Measurements from ENCODE around the gene E2F8.

Gene E2F8

GRCh38 chr11:19279451-19279850 lies 38.7 kb upstream of the E2F8 start (continued):
- TF ChIP-seq ZNF24 (tag by site-specific recombination; IDR thresholded peaks at IDR 0.05) (no peak), ZNF157 (tag by site-specific recombination; IDR thresholded peaks at IDR 0.05) (no peak), PBX3 (CRISPR knock-in tag; IDR thresholded peaks at IDR 0.05) (no peak), ZNF433 (tag by site-specific recombination; IDR thresholded peaks at IDR 0.05; ENCODE audit: low read depth) (no peak), BCL11B (tag by site-specific recombination; IDR thresholded peaks at IDR 0.05; ENCODE audit: low read depth) (no peak), ZNF518A (tag by site-specific recombination; conservative IDR thresholded peaks at IDR 0.05; ENCODE audit: low read depth) (no peak), ZNF19 (tag by site-specific recombination; IDR thresholded peaks at IDR 0.05; ENCODE audit: low read depth) (no peak)

DNA sequence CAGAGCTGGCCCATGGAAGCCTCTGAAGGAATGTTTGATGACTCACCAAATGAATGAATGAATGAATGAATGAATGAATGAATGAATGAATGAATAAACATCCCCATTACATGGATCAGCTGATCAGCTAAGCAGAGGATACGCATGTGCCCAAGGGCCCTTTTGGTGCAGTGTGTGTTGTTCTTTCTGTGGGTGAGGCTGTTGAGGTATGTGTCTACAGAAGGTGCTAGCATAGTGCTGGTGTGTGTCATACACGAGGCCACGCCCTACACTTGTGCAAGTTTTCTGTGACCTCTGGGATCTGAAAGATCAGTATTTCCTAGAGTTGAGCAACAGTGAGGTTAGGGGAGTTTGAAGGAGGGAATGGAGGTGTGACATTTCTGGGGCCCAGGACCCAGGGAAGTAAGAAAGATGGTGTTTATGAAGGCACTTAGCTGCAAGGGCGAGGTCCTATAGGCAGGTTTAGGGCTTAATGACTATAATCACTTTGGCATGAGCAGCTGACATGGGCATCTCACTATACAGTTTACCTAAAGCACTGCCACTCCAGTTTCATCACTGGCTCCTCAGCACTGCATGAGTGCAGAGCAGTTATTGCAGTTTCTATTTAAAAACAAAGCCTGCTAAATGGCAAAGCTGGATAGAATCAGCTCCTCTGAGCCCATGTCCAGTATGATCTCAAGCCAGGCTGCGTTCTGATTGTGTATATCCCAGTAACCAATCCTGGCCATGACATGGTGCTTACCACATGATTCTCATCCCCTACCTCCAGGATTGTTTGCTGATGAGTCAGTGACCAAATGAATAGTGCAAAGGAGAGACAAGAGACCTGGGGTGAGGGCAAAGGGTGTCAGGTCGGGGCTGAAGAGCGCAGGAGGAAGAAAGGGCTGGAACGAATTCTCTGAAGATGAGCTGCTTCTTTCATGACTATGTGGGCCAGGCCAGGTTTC lies 36.4 kb upstream of the E2F8 start:
- Histone ChIP-seq H3K27ac (ENCODE audit: extremely low read depth, low read depth, low read length) (no peak overlapping the region), H3K4me3 (ENCODE audit: low read depth, low read length) (no peak overlapping the region), H3K9me3 (ENCODE audit: control insufficient read depth, insufficient read depth, low read depth, low read length) (no peaks in the 10 kb centered on the region), H3K4me1 (ENCODE audit: control insufficient read depth, insufficient read depth, low read length) (0 out of 2 replicates have a peak, but pooled peaks cover 3% of the 10 kb centered on the region), H3K36me3 (ENCODE audit: control insufficient read depth in 2 of 2, insufficient read depth in 1 of 2, low read length in 2 of 2) (no peaks in the 10 kb centered on the region)
- POLR2A ChIA-PET, result no interaction called here
- CTCF ChIA-PET, result interaction anchor here (1.3 to 2.2 kb wide), 2 partner anchors 18 to 206 kb away, joined by 7 to 9 read pairs; no protein-coding TSS in a partner anchor
- TF ChIP-seq, protein P1, sequence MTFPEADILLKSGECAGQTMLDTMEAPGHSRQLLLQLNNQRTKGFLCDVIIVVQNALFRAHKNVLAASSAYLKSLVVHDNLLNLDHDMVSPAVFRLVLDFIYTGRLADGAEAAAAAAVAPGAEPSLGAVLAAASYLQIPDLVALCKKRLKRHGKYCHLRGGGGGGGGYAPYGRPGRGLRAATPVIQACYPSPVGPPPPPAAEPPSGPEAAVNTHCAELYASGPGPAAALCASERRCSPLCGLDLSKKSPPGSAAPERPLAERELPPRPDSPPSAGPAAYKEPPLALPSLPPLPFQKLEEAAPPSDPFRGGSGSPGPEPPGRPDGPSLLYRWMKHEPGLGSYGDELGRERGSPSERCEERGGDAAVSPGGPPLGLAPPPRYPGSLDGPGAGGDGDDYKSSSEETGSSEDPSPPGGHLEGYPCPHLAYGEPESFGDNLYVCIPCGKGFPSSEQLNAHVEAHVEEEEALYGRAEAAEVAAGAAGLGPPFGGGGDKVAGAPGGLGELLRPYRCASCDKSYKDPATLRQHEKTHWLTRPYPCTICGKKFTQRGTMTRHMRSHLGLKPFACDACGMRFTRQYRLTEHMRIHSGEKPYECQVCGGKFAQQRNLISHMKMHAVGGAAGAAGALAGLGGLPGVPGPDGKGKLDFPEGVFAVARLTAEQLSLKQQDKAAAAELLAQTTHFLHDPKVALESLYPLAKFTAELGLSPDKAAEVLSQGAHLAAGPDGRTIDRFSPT (tag by site-specific recombination; IDR thresholded peaks at IDR 0.05), result no peak
- no peak for TF ChIP-seq ZNF549 (tag by site-specific recombination; IDR thresholded peaks at IDR 0.05)
- TF ChIP-seq, protein P2, sequence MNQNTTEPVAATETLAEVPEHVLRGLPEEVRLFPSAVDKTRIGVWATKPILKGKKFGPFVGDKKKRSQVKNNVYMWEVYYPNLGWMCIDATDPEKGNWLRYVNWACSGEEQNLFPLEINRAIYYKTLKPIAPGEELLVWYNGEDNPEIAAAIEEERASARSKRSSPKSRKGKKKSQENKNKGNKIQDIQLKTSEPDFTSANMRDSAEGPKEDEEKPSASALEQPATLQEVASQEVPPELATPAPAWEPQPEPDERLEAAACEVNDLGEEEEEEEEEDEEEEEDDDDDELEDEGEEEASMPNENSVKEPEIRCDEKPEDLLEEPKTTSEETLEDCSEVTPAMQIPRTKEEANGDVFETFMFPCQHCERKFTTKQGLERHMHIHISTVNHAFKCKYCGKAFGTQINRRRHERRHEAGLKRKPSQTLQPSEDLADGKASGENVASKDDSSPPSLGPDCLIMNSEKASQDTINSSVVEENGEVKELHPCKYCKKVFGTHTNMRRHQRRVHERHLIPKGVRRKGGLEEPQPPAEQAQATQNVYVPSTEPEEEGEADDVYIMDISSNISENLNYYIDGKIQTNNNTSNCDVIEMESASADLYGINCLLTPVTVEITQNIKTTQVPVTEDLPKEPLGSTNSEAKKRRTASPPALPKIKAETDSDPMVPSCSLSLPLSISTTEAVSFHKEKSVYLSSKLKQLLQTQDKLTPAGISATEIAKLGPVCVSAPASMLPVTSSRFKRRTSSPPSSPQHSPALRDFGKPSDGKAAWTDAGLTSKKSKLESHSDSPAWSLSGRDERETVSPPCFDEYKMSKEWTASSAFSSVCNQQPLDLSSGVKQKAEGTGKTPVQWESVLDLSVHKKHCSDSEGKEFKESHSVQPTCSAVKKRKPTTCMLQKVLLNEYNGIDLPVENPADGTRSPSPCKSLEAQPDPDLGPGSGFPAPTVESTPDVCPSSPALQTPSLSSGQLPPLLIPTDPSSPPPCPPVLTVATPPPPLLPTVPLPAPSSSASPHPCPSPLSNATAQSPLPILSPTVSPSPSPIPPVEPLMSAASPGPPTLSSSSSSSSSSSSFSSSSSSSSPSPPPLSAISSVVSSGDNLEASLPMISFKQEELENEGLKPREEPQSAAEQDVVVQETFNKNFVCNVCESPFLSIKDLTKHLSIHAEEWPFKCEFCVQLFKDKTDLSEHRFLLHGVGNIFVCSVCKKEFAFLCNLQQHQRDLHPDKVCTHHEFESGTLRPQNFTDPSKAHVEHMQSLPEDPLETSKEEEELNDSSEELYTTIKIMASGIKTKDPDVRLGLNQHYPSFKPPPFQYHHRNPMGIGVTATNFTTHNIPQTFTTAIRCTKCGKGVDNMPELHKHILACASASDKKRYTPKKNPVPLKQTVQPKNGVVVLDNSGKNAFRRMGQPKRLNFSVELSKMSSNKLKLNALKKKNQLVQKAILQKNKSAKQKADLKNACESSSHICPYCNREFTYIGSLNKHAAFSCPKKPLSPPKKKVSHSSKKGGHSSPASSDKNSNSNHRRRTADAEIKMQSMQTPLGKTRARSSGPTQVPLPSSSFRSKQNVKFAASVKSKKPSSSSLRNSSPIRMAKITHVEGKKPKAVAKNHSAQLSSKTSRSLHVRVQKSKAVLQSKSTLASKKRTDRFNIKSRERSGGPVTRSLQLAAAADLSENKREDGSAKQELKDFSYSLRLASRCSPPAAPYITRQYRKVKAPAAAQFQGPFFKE (tag by site-specific recombination; IDR thresholded peaks at IDR 0.05; ENCODE audit: borderline replicate concordance), result no peak
- no peak for TF ChIP-seq ZNF24 (tag by site-specific recombination; IDR thresholded peaks at IDR 0.05)
- TF ChIP-seq ZNF138 (tag by site-specific recombination; IDR thresholded peaks at IDR 0.05; ENCODE audit: borderline replicate concordance), result no peak
- TF ChIP-seq SP2 (tag by site-specific recombination; IDR thresholded peaks at IDR 0.05), result no peak
- no peak for TF ChIP-seq ZNF629 (tag by site-specific recombination; IDR thresholded peaks at IDR 0.05)
- TF ChIP-seq ZNF623 (tag by site-specific recombination; IDR thresholded peaks at IDR 0.05), result no peak
- TF ChIP-seq HOXA7 (CRISPR knock-in tag; IDR thresholded peaks at IDR 0.05; ENCODE audit: borderline replicate concordance), result no peak
- no peak for TF ChIP-seq PRDM1 (tag by site-specific recombination; IDR thresholded peaks at IDR 0.05)
- TF ChIP-seq ZNF768 (tag by site-specific recombination; IDR thresholded peaks at IDR 0.05), result no peak
- TF ChIP-seq ZNF670 (tag by site-specific recombination; IDR thresholded peaks at IDR 0.05; ENCODE audit: low read depth), result no peak
